H9 (cell line): ENCODE results near the gene CLEC16A. TPM values are rescaled to one million over a fixed set of nuclear protein-coding genes. Genes with fewer than 3 reads are reported as not detected.

Source experiments
- DNase-seq: peaks from one replicate; pipeline ENCODE4 v3.0.0-alpha.2; 2017
- H2AFZ ChIP-seq: one replicate; pipeline ENCODE4 v1.6.1; 2013; ENCODE audit warnings: mild to moderate bottlenecking, low read length, control low read depth, moderate library complexity
- H2AK5ac ChIP-seq: 2 replicates; pipeline ENCODE4 v1.6.1; 2013; ENCODE audit warnings: low read length, control low read depth, mixed read lengths; ENCODE audit not compliant: insufficient read length
- H2BK120ac ChIP-seq: one replicate; pipeline ENCODE4 v1.6.1; 2013; ENCODE audit warnings: low read depth, mild to moderate bottlenecking, low read length, control low read depth, inconsistent platforms; ENCODE audit not compliant: poor library complexity, severe bottlenecking
- H2BK12ac ChIP-seq: 2 replicates; pipeline ENCODE4 v1.6.1; 2013; ENCODE audit warnings: low read length, control low read depth, mixed read lengths, low read depth; ENCODE audit not compliant: insufficient read length
- H2BK15ac ChIP-seq: 2 replicates; pipeline ENCODE4 v1.6.1; 2013; ENCODE audit warnings: low read depth, low read length, control low read depth
- H2BK20ac ChIP-seq: one replicate; pipeline ENCODE4 v1.6.1; 2013; ENCODE audit warnings: low read depth, mild to moderate bottlenecking, low read length, control low read depth, inconsistent platforms; ENCODE audit not compliant: poor library complexity, severe bottlenecking
- H2BK5ac ChIP-seq: 2 replicates; pipeline ENCODE4 v1.6.1; 2013; ENCODE audit warnings: low read length, control low read depth, mixed read lengths; ENCODE audit not compliant: insufficient read length
- H3K14ac ChIP-seq: 2 replicates; pipeline ENCODE4 v1.6.1; 2013; ENCODE audit warnings: low read length, control low read depth; ENCODE audit not compliant: insufficient read depth
- H3K18ac ChIP-seq: 2 replicates; pipeline ENCODE4 v1.6.1; 2013; ENCODE audit warnings: low read depth, mild to moderate bottlenecking, mixed read lengths, low read length, control low read depth; ENCODE audit not compliant: insufficient read length
- H3K23ac ChIP-seq: 2 replicates; pipeline ENCODE4 v1.6.1; 2013; ENCODE audit warnings: low read length, control low read depth, mixed read lengths, low read depth; ENCODE audit not compliant: insufficient read length
- H3K23me2 ChIP-seq: 2 replicates; pipeline ENCODE4 v1.6.1; 2013; ENCODE audit warnings: low read depth, mild to moderate bottlenecking, mixed read lengths, low read length, control low read depth; ENCODE audit not compliant: insufficient read length, poor library complexity, severe bottlenecking
- H3K27ac ChIP-seq: 2 replicates; pipeline ENCODE4 v1.5.1; 2013; ENCODE audit warnings: low read length, control low read depth, mixed read lengths, low read depth; ENCODE audit not compliant: insufficient read length
- H3K27me3 ChIP-seq: 2 replicates; pipeline ENCODE4 v1.6.1; 2013; ENCODE audit warnings: low read length, control low read depth, inconsistent platforms; ENCODE audit not compliant: insufficient read depth
- H3K4ac ChIP-seq: 2 replicates; pipeline ENCODE4 v1.6.1; 2013; ENCODE audit warnings: low read depth, mild to moderate bottlenecking, control low read depth, inconsistent platforms, low read length, moderate library complexity
- H3K4me1 ChIP-seq: 2 replicates; pipeline ENCODE4 v1.6.1; 2013; ENCODE audit warnings: low read length, control low read depth, inconsistent platforms; ENCODE audit not compliant: insufficient read depth
- H3K4me2 ChIP-seq: 2 replicates; pipeline ENCODE4 v1.6.1; 2013; ENCODE audit warnings: low read length, control low read depth, mixed read lengths; ENCODE audit not compliant: insufficient read length, insufficient read depth
- H3K56ac ChIP-seq: 2 replicates; pipeline ENCODE4 v1.6.1; 2013; ENCODE audit warnings: low read depth, mild to moderate bottlenecking, mixed read lengths, low read length, control low read depth; ENCODE audit not compliant: insufficient read length
- H3K79me1 ChIP-seq: 2 replicates; pipeline ENCODE4 v1.6.1; 2013; ENCODE audit warnings: low read depth, mild to moderate bottlenecking, moderate library complexity, low read length, control low read depth, inconsistent platforms; ENCODE audit not compliant: insufficient read depth, poor library complexity, severe bottlenecking
- H3K79me2 ChIP-seq: 2 replicates; pipeline ENCODE4 v1.6.1; 2013; ENCODE audit warnings: low read length, control low read depth, inconsistent platforms; ENCODE audit not compliant: insufficient read depth
- H3K9ac ChIP-seq: 2 replicates; pipeline ENCODE4 v1.6.1; 2013; ENCODE audit warnings: low read length, control low read depth, mixed read lengths; ENCODE audit not compliant: insufficient read length; ENCODE audit errors: extremely low read depth
- H3K9me3 ChIP-seq: one replicate; pipeline ENCODE4 v1.6.1; 2013; ENCODE audit warnings: low read depth, low read length, inconsistent platforms; ENCODE audit not compliant: control insufficient read depth
- H3T11ph ChIP-seq: one replicate; pipeline ENCODE4 v1.6.1; 2013; ENCODE audit warnings: mild to moderate bottlenecking, low read length, control low read depth, inconsistent platforms
- H4K20me1 ChIP-seq: one replicate; pipeline ENCODE4 v1.6.1; 2013; ENCODE audit not compliant: control insufficient read depth, insufficient read length, insufficient read depth
- H4K5ac ChIP-seq: 2 replicates; pipeline ENCODE4 v1.6.1; 2013; ENCODE audit warnings: low read depth, mild to moderate bottlenecking, mixed read lengths, low read length, control low read depth; ENCODE audit not compliant: insufficient read length
- H4K8ac ChIP-seq: replicated peaks from 2 replicates; pipeline ENCODE4 v1.6.1; 2013; ENCODE audit warnings: low read length, control low read depth, mixed read lengths, low read depth; ENCODE audit not compliant: insufficient read length
- H4K91ac ChIP-seq: 2 replicates; pipeline ENCODE4 v1.6.1; 2013; ENCODE audit warnings: low read depth, mild to moderate bottlenecking, moderate library complexity, mixed read lengths, low read length, control low read depth; ENCODE audit not compliant: insufficient read length
- H3K27ac Mint-ChIP-seq, 3 experiments: 2 replicates in 2 of 3; 3 replicates in 1 of 3; pipeline ENCODE4 v1.8.0; 2020 to 2021; ENCODE audit warnings: mixed read lengths in 3 of 3, mild to moderate bottlenecking in 1 of 3, moderate library complexity in 1 of 3
- H3K27me3 Mint-ChIP-seq: 2 replicates; pipeline ENCODE4 v1.8.0; 2021; ENCODE audit warnings: low read depth, mild to moderate bottlenecking, moderate library complexity, mixed read lengths
- H3K36me3 Mint-ChIP-seq, 3 experiments: 2 replicates in 2 of 3; 3 replicates in 1 of 3; pipeline ENCODE4 v1.8.0; 2020 to 2021; ENCODE audit warnings: low read depth in 3 of 3, mixed read lengths in 3 of 3; ENCODE audit not compliant: insufficient read depth in 1 of 3
- H3K4me1 Mint-ChIP-seq, 2 experiments: 2 replicates each; pipeline ENCODE4 v1.8.0; 2020; ENCODE audit warnings: mixed read lengths in 2 of 2
- H3K4me3 Mint-ChIP-seq, 2 experiments: 2 replicates in 1 of 2; 3 replicates in 1 of 2; pipeline ENCODE4 v1.8.0; 2020 to 2021; ENCODE audit warnings: mild to moderate bottlenecking in 2 of 2, mixed read lengths in 2 of 2, moderate library complexity in 1 of 2
- H3K9me3 Mint-ChIP-seq, 2 experiments: 2 replicates in 1 of 2; 3 replicates in 1 of 2; pipeline ENCODE4 v1.8.0; 2020; ENCODE audit warnings: mild to moderate bottlenecking in 2 of 2, mixed read lengths in 2 of 2, moderate library complexity in 1 of 2
- WGBS: extraction: QIAGEN DNeasy Blood & Tissue Kit; methylation state at CpG from one replicate; pipeline ENCODE4 v1.1.7; 2013; ENCODE audit warnings: missing lambda C conversion rate, low lambda C conversion rate, mixed read lengths; ENCODE audit not compliant: insufficient read length; ENCODE audit errors: extremely low coverage; 5-methylcytosine and 5-hydroxymethylcytosine counted together
- total RNA-seq: library from RNA; stranded (reverse); gene quantifications from 2 replicates; pipeline ENCODE4 v1.2.1, GENCODE V29; 2021
- TF ChIP-seq, protein P1 (sequence below): fragments of 200-600 bp; sonication (generic); conservative IDR thresholded peaks from 3 replicates; pipeline ENCODE4 v1.8.0; 2021; ENCODE audit warnings: antibody characterized with exemption, mild to moderate bottlenecking

The CLEC16A gene
- total RNA-seq, 1 experiment from 2014 or later, result 15.2 TPM

DNA sequence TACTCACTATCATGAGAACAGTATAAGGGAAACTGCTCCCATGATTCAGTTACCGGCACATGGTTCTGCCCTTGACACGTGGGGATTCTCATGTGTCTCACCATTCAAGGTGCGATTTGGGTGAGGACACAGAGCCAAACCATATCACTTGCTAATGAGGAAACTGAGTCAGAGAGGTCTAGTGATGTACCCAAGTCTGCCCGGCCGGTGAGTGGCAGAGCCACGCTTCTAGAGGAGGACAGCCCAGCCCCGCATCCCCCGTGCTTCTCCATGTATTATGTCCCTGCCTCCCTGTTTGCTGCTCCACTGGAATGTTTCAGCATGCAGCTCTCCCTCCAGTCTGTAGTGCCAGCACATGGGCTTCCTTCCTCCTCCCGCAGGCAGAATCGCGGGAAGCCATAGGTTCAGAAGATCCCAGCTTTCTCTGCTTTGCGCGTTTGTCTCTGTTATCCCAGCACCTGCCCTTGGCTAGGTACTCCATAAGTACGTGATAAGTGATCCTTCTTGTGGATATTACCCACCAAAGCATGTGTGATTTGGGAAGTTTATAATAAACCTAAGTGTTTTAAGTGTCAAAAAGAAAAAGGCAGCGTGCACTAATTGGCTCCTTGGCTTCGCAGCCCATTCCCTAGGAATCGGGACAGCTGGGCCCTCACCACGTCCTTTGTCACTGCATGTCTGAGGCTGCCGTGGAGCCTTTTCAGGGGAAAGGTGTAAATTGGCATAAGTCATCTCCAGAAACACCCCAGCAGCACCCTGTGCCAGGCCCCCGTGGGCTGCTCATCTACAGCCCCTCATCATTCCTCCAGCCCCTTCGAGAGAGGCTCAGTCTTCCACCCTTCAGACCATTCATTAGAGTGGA lies 103.8 kb downstream of the CLEC16A start:
- no peak overlapping the region for H4K91ac ChIP-seq
- no peak overlapping the region for H4K5ac ChIP-seq
- WGBS, result no CpG with 5 or more reads among the region's 21 CpGs
- no peaks in the 10 kb centered on the region for H3K4me1 ChIP-seq
- no peaks in the 10 kb centered on the region for H4K20me1 ChIP-seq
- no peak for DNase-seq
- Mint-ChIP-seq H3K4me1 (peaks cover 25 to 27% of the 10 kb centered on the region in 2 experiments), H3K4me3 (no peak overlapping the region), H3K27me3 (no peaks in the 10 kb centered on the region), H3K36me3 (peaks cover 0 to 14% (median 4%) of the 10 kb centered on the region in 3 experiments; a peak in 2 of 7 replicates), H3K9me3 (no peaks in the 10 kb centered on the region), H3K27ac (peak overlapping the region in 2 of 3 experiments; percentile 15 to 49; a peak in 2 of 7 replicates)
- H2BK120ac ChIP-seq, result no peak overlapping the region
- H2AK5ac ChIP-seq, result no peak overlapping the region
- no peak overlapping the region for H3K4ac ChIP-seq
- H2BK5ac ChIP-seq, result no peak overlapping the region
- no peak overlapping the region for H4K8ac ChIP-seq
- H3K9me3 ChIP-seq, result no peaks in the 10 kb centered on the region
- H3K9ac ChIP-seq, result no peak overlapping the region
- H3K4me2 ChIP-seq, result no peak overlapping the region
- H3K27me3 ChIP-seq, result no peaks in the 10 kb centered on the region
- H2BK12ac ChIP-seq, result no peak overlapping the region
- no peak overlapping the region for H3K56ac ChIP-seq
- H3T11ph ChIP-seq, result no peak overlapping the region
- H3K14ac ChIP-seq, result no peak overlapping the region
- TF ChIP-seq, protein P1, sequence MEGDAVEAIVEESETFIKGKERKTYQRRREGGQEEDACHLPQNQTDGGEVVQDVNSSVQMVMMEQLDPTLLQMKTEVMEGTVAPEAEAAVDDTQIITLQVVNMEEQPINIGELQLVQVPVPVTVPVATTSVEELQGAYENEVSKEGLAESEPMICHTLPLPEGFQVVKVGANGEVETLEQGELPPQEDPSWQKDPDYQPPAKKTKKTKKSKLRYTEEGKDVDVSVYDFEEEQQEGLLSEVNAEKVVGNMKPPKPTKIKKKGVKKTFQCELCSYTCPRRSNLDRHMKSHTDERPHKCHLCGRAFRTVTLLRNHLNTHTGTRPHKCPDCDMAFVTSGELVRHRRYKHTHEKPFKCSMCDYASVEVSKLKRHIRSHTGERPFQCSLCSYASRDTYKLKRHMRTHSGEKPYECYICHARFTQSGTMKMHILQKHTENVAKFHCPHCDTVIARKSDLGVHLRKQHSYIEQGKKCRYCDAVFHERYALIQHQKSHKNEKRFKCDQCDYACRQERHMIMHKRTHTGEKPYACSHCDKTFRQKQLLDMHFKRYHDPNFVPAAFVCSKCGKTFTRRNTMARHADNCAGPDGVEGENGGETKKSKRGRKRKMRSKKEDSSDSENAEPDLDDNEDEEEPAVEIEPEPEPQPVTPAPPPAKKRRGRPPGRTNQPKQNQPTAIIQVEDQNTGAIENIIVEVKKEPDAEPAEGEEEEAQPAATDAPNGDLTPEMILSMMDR, result no peak
- H3K27ac ChIP-seq, result no peak overlapping the region
- no peak overlapping the region for H3K18ac ChIP-seq
- H3K79me1 ChIP-seq, result no peaks in the 10 kb centered on the region
- no peak overlapping the region for H2BK15ac ChIP-seq
- H2AFZ ChIP-seq, result no peak overlapping the region
- H3K23me2 ChIP-seq, result no peaks in the 10 kb centered on the region
- H3K79me2 ChIP-seq, result no peaks in the 10 kb centered on the region
- no peak overlapping the region for H3K23ac ChIP-seq
- H2BK20ac ChIP-seq, result no peak overlapping the region
